ENCODE results near the gene PPARD. TPM values are rescaled to one million over a fixed set of nuclear protein-coding genes. Genes with fewer than 3 reads are reported as not detected.

Gene PPARD
- polyA plus RNA-seq, 2 of the 4 experiments (the other 2 are of a cell fraction) = 3.8 to 5.9 TPM

GRCh38 chr6:35473850-35474130, 131.4 kb downstream of the PPARD start:
- Histone ChIP-seq H3K27ac (no peak overlapping the region), H3K9me3 (no peaks in the 10 kb centered on the region), H3K4me2 (no peak overlapping the region), H3K4me3 (no peak overlapping the region), H3K4me1 (peaks cover 29% of the 10 kb centered on the region)
- ATAC-seq (no peak), FAIRE-seq (no peak), DNase-seq (ENCODE audit: low read depth in 1 of 2, low spot score in 1 of 2) (no peak)
- ChIA-PET POLR2A (no interaction called here), CTCF (no interaction called here)
- TF ChIP-seq, protein P1, sequence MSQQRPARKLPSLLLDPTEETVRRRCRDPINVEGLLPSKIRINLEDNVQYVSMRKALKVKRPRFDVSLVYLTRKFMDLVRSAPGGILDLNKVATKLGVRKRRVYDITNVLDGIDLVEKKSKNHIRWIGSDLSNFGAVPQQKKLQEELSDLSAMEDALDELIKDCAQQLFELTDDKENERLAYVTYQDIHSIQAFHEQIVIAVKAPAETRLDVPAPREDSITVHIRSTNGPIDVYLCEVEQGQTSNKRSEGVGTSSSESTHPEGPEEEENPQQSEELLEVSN (IDR thresholded peaks at IDR 0.05; ENCODE audit: borderline replicate concordance, low read depth) = no peak
- TF ChIP-seq FOSB (CRISPR knock-in tag; IDR thresholded peaks at IDR 0.05) (0 out of 2 replicates have a peak, but pooled peaks have one; percentile 19), PBX3 (IDR thresholded peaks at IDR 0.05) (peak; percentile 42; the same call in 1 of the 2 replicates), MAX (IDR thresholded peaks at IDR 0.05) (no peak), NR3C1 (IDR thresholded peaks at IDR 0.05) (no peak)
- TF ChIP-seq, protein P2, sequence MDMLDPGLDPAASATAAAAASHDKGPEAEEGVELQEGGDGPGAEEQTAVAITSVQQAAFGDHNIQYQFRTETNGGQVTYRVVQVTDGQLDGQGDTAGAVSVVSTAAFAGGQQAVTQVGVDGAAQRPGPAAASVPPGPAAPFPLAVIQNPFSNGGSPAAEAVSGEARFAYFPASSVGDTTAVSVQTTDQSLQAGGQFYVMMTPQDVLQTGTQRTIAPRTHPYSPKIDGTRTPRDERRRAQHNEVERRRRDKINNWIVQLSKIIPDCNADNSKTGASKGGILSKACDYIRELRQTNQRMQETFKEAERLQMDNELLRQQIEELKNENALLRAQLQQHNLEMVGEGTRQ (IDR thresholded peaks at IDR 0.05) = no peak

DNA sequence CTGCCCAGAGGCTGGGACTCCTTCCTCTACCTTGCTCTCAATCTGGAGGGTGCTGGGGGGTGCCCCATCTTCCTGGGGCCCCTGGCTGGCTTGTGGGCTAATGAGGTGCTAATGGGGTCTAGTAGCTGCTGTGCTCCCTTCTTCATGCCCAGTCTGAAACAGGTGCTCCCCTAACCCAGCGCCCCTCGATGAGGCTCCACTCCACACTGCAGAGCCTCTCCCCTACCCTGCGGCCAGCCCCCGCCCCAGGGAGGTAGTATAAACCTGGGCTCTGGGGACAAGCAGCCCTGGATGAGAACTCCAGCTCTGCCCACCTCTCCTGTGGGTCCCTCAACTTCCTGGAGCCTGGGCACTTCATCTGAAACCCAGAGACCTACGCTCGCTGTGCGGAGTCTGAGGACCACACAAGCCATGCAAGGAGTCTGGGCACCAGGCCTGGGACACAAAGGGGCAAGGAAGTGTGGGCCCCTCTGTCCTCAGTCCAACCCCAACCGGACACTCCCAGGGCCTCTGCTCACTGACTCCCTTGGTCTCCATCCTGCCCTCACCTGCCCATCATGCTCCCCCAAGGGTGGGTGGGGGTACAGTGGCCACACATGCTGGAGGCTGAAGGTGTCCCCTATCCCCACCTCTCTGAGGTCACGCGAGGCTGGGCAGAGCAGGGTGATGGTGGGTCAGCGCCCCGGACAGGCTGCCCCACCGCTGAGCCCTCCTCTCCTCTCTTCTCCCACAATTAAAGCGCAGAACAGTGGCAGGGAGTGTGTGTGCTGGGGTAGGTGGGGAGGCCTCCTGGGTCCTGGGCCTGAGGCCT, 132.0 kb downstream of the PPARD start:
- DNase-seq (ENCODE audit: low read depth in 1 of 2, low spot score in 1 of 2) = no peak
- ChIA-PET POLR2A (no interaction called here), CTCF (interaction anchor here (0.6 kb wide), 1 partner anchor 136 kb away, joined by 3 read pairs; no protein-coding TSS in a partner anchor)
- ATAC-seq = peak; percentile 28 to 46; a peak in 5 of 6 replicates
- no peak for FAIRE-seq
- no peak for TF ChIP-seq FOSL2 (IDR thresholded peaks at IDR 0.05)
- TF ChIP-seq FOSL2 (CRISPR knock-in tag; IDR thresholded peaks at IDR 0.05) = no peak
- no peak for TF ChIP-seq POLR2A (IDR thresholded peaks at IDR 0.05; ENCODE audit: low read length)
- TF ChIP-seq RAD21 (conservative IDR thresholded peaks at IDR 0.05 in 1 of 2, IDR thresholded peaks at IDR 0.05 in 1 of 2) = no peak
- Histone ChIP-seq H3K27ac (no peak overlapping the region), H3K4me2 (no peak overlapping the region), H3K9me3 (no peaks in the 10 kb centered on the region), H3K4me3 (no peak overlapping the region), H3K4me1 (peaks cover 29% of the 10 kb centered on the region)
- WGBS (ENCODE audit: missing lambda C conversion rate) = 93% methylated on average over 5 of the region's 14 CpGs

GRCh38 chr6:35474942-35475570, 132.7 kb downstream of the PPARD start:
- Histone ChIP-seq H3K27ac (no peak overlapping the region), H3K4me2 (no peak overlapping the region), H3K4me3 (no peak overlapping the region), H3K9me3 (no peaks in the 10 kb centered on the region), H3K4me1 (peaks cover 27% of the 10 kb centered on the region)
- CTCF ChIA-PET = no interaction called here
- POLR2A ChIA-PET = no interaction called here
- peak; percentile 7 to 15; a peak in 5 of 6 replicates for ATAC-seq
- FAIRE-seq = no peak
- 95% methylated on average over 19 of the region's 20 CpGs for WGBS (ENCODE audit: missing lambda C conversion rate)
- TF ChIP-seq CEBPB (IDR thresholded peaks at IDR 0.05) (no peak), BCL3 (IDR thresholded peaks at IDR 0.05) (no peak), HDAC2 (IDR thresholded peaks at IDR 0.05) (no peak), HOXA7 (CRISPR knock-in tag; IDR thresholded peaks at IDR 0.05) (no peak), ESRRA (IDR thresholded peaks at IDR 0.05; ENCODE audit: borderline replicate concordance, low read length) (no peak), POLR2A (IDR thresholded peaks at IDR 0.05; ENCODE audit: low read length) (no peak), ZC3H11A (IDR thresholded peaks at IDR 0.05) (no peak), RARB (CRISPR knock-in tag; IDR thresholded peaks at IDR 0.05) (no peak), ZNF302 (CRISPR knock-in tag; IDR thresholded peaks at IDR 0.05) (no peak), GATA3 (IDR thresholded peaks at IDR 0.05; ENCODE audit: borderline replicate concordance) (no peak), SMC3 (IDR thresholded peaks at IDR 0.05) (no peak)
- no peak for DNase-seq (ENCODE audit: low read depth in 1 of 2, low spot score in 1 of 2)
